Thyroid gland (tissue), 4 donors: ENCODE data around the gene GTSE1.
"Not testable (repeated sequence)": the region's sequence is repeated elsewhere in the genome, so short reads cannot be mapped to it uniquely, and the experiment has no call there.

Experiments used
- CTCF ChIP-seq, 6 experiments: fragments of 200-600 bp in 3 of 6; fragments of 450-650 bp in 3 of 6; sonication (generic) in 3 of 6; IDR thresholded peaks; one replicate each; pipeline ENCODE4 v1.5.1; 2016 to 2019; ENCODE audit warnings: antibody characterized with exemption in 6 of 6, mild to moderate bottlenecking in 2 of 6, inconsistent platforms in 1 of 6, moderate library complexity in 1 of 6
- POLR2A ChIP-seq, 2 donors: fragments of 450-650 bp; IDR thresholded peaks; one replicate each; pipeline ENCODE4 v1.6.1; 2017; ENCODE audit warnings: antibody characterized with exemption in 2 of 2, mild to moderate bottlenecking in 2 of 2, moderate library complexity in 1 of 2

GRCh38 chr22:46312848-46313247 is 16.2 kb downstream of the GTSE1 start:
- not testable (repeated sequence) for TF ChIP-seq CTCF, POLR2A (IDR thresholded peaks at IDR 0.05)
